NOMO-1 treated with DMSO at 0.1 percent for 48 hours (cell line): ENCODE data around the gene PLPP4.

Experiments
- DNase-seq: peaks from one replicate; lab custom pipeline; 2025; ENCODE audit not compliant: unreplicated experiment; lab: John Stamatoyannopoulos, UW

The PLPP4 gene

GRCh38 chr10:120485946-120486345, 28.9 kb downstream of the PLPP4 start:
- DNase-seq: no peak

- DNase-seq: no peak
Measured at GRCh38 chr10:120486671-120487205, 29.7 kb downstream of the PLPP4 start.

- no peak for DNase-seq
Measured at GRCh38 chr10:120490288-120490687, 33.3 kb downstream of the PLPP4 start.

GRCh38 chr10:120492346-120492745, 35.3 kb downstream of the PLPP4 start:
- no peak for DNase-seq

- DNase-seq: no peak
Measured at GRCh38 chr10:120493411-120494312, 36.6 kb downstream of the PLPP4 start.

DNA sequence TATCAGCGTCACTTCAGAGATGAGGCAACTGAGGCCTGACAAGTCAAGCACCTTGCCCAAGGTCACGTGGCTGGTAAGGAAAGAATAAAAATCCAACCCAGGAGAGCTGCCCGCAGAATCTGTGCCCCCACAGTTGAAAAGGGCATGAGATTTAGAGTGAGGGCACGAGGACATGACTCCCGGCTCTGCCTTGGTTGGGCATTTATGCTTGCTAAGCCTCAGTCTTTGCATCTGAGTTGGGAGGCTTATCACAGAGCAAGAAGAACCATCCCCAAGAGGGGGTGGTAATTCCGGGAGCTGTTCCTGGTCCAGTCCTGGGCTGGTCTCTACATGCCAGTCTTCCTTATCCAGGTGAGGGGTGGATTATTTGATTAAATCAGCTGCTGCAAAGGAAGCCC, 37.3 kb downstream of the PLPP4 start:
- no peak for DNase-seq

DNA sequence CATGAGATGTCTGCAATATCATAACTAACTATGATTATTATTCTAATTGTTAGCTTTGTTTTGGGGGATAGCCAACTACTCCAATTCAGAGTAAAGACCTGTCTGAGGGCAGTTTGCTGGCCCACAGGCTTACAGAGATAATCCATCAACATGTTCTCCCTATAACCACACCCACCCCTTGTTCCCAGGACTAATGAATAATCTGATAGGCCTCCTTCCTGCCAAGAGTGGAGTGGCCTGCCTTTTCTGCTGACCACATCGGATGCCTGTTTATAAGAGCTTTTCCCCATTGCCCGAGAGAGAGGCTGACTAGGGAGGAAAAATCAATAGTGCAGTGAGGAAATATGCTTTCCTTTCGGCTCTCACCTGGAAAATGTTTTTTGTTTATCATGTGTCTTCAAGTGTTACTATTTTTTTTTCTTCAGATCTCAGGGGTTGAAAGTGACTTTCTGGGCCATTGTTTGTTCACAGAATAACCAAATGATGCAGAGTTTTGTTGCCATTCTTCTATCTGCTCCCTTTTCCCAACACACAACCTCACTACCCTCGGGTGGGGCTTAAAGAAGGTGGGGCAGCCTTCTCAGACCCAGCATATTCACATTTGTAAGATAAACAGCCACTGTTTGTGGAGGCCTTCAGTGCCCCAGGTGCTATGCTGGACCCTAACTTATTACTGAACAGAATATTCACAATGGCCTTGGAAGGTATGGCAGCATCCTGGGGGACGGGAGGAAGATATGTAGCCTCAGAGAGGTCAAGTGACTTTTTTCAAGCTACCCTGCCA, 38.4 kb downstream of the PLPP4 start:
- no peak for DNase-seq

DNA sequence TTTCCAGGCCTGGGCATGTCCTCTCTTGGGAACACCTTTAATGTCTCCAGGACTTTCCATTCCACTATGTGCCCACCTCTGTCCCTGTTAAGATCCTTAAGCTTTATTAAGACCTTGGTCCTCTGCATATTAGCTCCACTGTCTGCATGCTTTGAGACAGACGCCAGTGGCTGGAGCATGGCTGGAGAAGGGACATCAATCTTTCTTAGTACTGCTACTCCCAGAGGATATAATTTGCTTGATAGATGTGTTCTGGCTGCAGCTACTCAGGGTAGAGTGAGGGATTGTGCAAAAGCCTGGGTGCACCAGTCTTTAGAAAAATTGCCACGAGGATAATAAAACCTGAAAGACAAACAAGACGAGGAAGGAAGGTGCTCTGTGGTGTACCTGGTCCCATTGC, 42.9 kb downstream of the PLPP4 start:
- no peak for DNase-seq

GRCh38 chr10:120503689-120504088, 46.7 kb downstream of the PLPP4 start:
- DNase-seq: no peak

- DNase-seq: peak; percentile 84
Measured at GRCh38 chr10:120504227-120504626, 47.2 kb downstream of the PLPP4 start.

GRCh38 chr10:120505056-120505455, 48.0 kb downstream of the PLPP4 start:
- DNase-seq: no peak

DNA sequence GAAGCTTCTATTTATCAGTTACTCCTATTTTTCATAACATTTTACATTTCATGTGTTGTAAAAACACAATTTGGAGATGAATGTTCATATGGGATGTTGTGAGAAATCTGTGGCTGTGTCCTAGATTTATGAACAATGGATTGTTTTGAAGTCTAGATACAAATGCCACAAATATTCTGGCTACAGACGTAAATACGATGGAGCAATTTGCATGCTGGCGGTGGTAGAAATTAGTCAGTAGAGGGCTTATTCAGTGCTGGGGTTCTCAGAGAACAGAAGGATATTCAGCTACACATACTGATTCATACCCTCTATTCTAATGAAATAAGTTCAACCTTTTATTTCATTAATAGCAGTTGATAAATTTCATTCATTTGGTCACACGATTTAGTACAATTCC, 48.8 kb downstream of the PLPP4 start:
- DNase-seq: no peak

GRCh38 chr10:120506674-120507073, 49.6 kb downstream of the PLPP4 start:
- no peak for DNase-seq

GRCh38 chr10:120507175-120507574, 50.1 kb downstream of the PLPP4 start:
- DNase-seq: no peak

- DNase-seq: no peak
Measured at GRCh38 chr10:120507651-120508050, 50.6 kb downstream of the PLPP4 start.

DNA sequence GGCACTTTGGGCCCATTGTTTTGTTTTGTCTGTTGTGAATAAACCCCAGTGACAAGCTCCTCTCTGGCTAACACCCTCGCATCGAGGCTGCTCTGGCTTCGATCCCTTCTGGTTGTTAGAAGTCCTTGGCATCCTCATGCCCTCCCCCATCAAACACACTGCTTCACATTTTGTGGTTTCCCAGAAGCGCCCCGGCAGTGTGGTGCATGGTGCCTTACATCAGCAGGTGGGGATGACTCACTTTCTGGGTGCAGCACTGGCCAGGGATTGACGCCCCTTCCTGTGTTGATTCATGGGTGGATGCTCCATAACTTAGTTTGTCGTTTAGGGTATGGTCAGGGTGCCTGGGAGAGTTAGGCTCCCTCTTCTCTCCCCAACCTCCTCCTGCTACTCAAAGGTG, 51.4 kb downstream of the PLPP4 start:
- DNase-seq: no peak

DNA sequence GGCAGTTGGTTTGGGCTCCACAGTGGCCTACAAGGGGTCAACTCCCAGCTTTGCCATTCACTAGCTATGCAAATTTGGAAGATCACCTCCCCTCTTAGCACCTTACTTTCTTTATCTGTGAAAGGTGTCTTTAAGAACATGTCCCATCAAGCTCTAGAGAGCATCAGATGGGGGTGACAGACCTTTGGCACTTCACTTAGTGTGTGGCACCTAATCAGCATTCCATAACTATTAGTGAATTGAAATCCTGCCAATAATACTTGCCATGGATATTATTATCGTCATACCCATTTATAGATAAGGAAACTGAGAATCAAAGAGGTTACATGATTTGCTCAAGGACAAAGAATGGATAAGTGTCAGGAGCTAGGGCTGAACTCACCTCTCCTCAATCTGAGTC, 51.9 kb downstream of the PLPP4 start:
- DNase-seq: no peak

- DNase-seq: no peak
Measured at GRCh38 chr10:120511165-120511564, 54.1 kb downstream of the PLPP4 start.

- DNase-seq: no peak
Measured at GRCh38 chr10:120513307-120513796, 56.3 kb downstream of the PLPP4 start.

- peak; percentile 26 for DNase-seq
Measured at GRCh38 chr10:120514035-120514620, 57.1 kb downstream of the PLPP4 start.

DNA sequence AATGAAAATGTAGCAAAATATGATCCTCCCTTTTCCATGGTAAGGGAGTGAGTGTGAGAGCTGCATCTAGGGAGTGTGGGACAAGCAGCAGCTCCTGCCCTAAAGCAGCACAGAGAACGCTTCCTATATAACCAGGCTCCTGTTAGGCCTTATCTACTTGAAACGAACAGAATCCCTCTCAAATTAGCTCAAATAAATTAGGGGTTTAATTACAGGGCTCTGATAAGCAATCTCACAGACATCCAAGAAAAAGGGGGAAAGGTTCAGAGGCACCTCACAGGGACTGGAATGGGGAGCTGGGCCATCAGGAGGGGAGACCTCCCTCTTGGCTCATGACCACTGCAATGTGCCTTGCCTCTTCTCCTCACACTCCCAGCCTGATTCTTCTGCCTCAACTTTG, 57.9 kb downstream of the PLPP4 start:
- no peak for DNase-seq
